Fibroblast of lung (primary cell): Measurements from ENCODE around the gene TMEM9.

Experiments
- CTCF ChIP-seq, 2 donors: IDR thresholded peaks in 1 of 2; conservative IDR thresholded peaks in 1 of 2; 1 replicate in 1 of 2; 2 replicates in 1 of 2; pipeline ENCODE4 v1.5.1; 2011 to 2012; ENCODE audit warnings: low read length in 2 of 2, control low read depth in 1 of 2, inconsistent platforms in 1 of 2, low read depth in 1 of 2, mild to moderate bottlenecking in 1 of 2
- EZH2 ChIP-seq: IDR thresholded peaks from 2 replicates; pipeline ENCODE4 v1.5.1; 2012; ENCODE audit warnings: low read length, control low read depth, mild to moderate bottlenecking; ENCODE audit errors: missing control alignments

GRCh38 chr1:201127755-201128455 lies 26.4 kb downstream of the TMEM9 start:
- TF ChIP-seq EZH2 = no peak
- no peak for TF ChIP-seq CTCF (conservative IDR thresholded peaks at IDR 0.05 in 1 of 2, IDR thresholded peaks at IDR 0.05 in 1 of 2; ENCODE audit: low read depth in 1 of 2, low read length in 2 of 2)
